T-helper 2 cell treated with Interferon-gamma antibody and Interleukin-4, amounts not matched to agents 100 ng/mL and 5 ng/mL, for 36 hours (primary cell): ENCODE measurements around the gene TRMT112. TPM values are rescaled to one million over a fixed set of nuclear protein-coding genes. Genes with fewer than 3 reads are reported as not detected.
"Not testable (repeated sequence)": the region's sequence is repeated elsewhere in the genome, so short reads cannot be mapped to it uniquely, and the experiment has no call there.

Experiments
- intact Hi-C: fragments of 100-400 bp; cut with micrococcal nuclease; formaldehyde crosslinking; loops from one replicate; pipeline ENCODE4 v1.15.1; 2023
- total RNA-seq: library from RNA; stranded (reverse); gene quantifications from 2 replicates; pipeline ENCODE4 v1.2.3, GENCODE V29; 2022

The TRMT112 gene
- total RNA-seq, 1 donor from 2014 or later, result 212 TPM

DNA sequence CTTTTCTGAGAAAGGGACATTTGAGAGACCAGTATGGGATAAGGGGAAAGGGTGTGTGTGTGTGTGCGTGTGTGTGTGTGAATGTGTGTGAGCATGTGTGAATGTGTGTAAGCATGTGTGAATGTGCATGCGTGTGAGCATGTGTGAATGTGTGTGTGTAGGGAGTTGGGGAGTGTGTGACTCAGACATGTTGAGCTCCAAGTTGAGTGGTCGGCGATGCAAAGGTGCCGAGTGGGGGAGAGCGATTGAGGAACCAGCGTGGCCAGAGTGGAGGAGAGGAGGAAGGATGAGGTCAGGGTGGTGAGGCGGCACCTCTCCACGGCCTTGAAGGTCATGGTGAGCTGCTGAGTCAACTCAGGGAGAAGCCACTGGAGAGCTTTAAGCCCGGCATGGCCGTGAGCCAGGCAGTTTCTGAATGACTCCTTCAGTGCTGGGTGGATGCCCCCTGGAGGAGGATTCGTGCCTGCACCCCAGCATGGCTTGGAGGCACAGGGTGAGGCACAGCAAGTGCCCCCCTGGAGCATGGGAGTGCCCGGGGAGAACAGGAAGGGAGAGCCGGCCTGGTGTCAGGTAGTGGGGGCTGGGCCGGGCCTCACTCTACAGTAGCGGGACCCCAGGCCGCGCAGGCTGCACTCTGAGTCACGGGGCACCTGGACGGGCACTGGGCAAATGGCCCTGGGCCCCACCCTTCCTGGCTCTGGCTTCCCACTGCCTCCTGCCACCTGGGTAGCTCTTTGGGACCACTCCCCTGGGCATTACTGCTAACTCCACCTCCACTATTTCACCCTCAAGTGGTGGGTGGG, 14.4 kb upstream of the TRMT112 start:
- intact Hi-C loops, result loop anchor here (1.0 kb wide), 1 partner anchor 14 kb away; the partner anchor contains the start of gene TRMT112

DNA sequence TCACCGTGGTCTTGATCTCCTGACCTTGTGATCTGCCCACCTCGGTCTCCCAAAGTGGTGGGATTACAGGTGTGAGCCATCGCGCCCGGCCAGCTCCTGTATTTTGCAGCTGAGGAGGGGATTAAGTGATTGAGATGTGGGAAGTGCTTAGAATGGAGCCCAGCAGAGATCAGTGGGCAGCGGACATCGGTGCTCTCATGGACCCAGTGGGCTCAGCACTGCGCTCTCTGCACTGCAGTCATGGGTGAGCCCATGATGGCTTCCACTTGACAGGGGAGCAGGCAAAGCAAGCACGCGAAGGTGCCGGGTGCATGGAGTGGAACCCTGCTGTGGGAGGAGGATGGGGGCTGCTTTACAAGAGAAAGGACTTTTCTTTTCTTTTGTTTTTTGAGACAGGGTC, 13.5 kb upstream of the TRMT112 start:
- intact Hi-C loops, result loop anchor here (1.0 kb wide), 1 partner anchor 14 kb away; the partner anchor contains the start of gene TRMT112

DNA sequence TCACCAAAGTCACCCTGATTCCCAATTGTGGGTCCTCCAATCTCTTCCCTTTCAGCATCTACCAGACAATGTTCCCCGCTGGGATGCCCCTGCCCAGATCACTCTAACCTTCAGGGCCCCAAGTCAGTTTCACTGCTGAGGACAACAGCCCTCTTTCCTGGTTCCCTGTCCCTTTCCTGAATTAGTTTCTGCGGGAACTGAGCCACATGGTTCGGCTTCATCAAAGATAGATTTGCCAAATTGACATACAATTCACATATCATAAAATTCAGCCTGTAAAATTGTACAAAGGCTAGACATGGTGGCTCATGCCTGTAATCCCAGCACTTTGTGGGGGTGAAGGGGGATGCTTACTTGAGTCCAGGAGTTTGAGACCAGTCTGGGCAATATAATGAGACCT, 10.6 kb upstream of the TRMT112 start:
- intact Hi-C loops, result no loop called here

DNA sequence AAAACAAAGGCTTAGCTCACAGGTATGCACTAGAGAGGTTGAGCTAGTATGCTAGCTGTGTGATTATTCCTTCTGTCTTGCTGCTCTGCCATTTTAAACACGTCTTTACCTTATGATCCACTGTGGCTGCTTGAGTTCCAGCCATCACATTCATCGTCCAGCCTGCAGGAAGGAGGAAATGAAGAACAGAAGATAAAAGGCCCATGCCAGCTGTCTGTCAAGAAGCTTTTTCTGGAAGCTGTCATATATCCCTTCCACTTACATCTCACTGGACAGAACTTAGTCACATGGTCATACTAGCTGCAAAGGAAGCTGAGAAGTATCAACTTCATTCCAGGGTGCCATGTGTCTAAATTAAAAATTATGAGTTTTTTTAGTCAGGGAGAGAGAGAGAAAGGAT, 10.0 kb upstream of the TRMT112 start:
- intact Hi-C loops, result no loop called here

DNA sequence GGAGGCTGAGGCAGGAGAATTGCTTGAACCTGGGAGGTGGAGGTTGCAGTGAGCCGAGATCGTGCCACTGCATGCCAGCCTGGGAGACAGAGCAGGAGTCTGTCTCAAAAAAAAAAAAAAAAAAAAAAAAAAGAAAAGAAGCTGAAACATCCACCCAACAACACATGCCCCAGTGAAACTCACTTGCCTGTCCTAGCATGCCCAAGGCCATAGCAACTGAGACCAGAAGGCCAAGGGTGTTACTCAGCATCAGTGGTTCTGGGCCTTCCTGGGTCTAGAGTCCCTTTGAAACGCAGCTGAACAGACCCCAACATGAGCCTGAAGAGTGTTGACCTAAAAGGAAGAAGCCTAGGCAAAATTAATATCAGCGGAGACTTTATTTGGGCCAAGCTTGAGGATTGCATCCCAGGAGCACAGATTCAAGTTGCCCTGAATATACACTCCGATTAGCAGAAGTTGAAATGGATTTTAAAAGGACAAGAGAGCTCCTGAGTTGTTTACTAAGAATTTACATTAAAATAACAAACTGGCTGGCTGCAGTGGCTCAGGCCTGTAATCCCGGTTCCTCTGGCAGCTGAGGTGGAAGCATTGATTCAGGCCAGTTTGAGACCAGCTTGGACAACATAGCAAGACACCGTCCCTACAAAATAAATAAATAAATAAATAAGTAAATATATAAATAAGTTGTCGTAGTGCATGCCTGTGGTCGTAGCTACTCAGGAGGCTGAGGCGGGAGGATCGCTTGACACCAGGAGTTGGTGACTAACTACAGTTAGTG, 7.5 kb upstream of the TRMT112 start:
- intact Hi-C loops, result no loop called here

DNA sequence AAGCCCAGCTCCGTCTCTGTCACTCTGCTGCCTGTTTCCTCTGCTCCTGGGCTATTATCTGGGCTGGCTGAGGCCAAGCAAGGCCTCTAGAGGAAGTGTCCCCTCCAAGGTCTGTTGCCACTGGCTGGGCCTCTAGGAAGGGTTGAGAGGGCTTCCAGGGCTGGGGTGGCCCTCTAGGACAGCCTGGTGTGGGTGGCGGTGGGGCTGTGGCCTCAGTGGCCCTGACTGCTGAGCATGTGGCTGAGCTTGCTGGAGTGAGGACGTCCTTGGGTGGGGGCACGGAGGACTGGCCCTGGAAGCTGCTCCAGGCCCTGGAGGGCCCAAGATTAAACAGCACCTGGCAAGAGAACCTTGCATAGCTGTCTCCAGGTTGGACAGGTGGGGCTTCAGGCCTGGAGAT, 6.6 kb upstream of the TRMT112 start:
- intact Hi-C loops, result not testable (repeated sequence)

DNA sequence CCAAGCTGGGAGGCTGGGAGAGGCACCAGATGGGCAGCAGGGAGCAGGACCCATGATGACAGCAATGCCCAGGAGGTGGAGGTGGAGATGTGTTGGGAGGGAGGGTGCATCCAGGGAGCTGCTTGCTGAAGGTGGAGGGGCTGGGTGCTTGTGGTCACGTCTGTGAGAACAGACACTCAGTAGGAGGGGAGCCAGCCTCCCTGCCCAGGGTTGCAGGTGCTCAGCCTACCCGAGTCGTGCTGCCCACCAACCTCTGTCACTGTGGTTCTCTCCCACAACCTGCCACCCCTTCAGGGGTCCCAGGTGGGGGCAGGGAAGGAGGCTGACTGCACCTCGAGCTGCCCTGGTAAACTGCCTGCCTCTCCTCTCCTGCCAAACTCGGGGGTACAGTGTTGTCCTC, 6.0 kb upstream of the TRMT112 start:
- intact Hi-C loops, result no loop called here

DNA sequence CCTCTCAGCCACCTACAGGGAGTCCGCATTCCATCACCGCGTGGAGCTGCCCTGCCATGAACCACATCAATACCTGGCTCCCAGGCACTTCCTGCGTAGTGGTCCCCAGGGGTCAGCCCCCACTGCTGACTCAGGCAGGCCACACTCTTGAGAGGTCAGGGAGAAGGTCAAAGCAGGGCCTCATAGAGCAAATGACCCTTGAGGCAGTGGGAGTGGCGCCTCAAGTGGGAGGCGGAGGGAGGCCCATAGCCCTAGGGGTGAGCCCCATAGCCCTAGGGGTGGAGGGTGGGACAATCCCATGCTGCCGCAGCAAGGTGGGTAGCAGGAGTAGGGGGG, 5.5 kb upstream of the TRMT112 start:
- intact Hi-C loops, result no loop called here

DNA sequence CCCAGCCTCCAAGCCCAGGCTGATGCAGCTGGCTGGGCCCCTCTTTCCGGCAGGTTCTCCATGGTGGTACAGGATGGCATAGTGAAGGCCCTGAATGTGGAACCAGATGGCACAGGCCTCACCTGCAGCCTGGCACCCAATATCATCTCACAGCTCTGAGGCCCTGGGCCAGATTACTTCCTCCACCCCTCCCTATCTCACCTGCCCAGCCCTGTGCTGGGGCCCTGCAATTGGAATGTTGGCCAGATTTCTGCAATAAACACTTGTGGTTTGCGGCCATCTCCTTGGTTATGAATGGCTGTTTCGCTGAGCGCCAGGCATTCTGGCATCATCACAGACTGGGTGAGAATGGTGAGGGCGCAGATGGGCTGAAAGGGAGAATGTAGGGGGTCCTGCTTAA, 4.2 kb upstream of the TRMT112 start:
- intact Hi-C loops, result no loop called here

DNA sequence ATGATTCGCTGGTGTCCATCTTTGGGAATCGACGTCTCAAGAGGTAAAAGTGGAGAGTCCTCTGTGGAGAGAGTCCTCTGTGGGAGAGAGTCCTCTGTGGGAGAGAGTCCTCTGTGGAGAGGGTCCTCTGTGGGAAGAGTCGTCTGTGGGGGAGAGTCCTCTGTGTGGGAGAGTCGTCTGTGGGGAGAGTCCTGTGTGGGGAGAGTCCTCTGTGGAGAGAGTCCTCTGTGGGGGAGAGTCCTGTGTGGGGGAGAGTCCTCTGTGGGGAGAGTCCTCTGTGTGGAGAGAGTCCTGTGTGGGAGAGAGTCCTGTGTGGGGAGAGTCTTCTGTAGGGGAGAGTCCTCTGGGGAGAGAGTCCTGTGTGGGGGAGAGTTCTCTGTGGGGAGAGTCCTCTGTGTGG, 3.7 kb upstream of the TRMT112 start:
- intact Hi-C loops, result no loop called here

DNA sequence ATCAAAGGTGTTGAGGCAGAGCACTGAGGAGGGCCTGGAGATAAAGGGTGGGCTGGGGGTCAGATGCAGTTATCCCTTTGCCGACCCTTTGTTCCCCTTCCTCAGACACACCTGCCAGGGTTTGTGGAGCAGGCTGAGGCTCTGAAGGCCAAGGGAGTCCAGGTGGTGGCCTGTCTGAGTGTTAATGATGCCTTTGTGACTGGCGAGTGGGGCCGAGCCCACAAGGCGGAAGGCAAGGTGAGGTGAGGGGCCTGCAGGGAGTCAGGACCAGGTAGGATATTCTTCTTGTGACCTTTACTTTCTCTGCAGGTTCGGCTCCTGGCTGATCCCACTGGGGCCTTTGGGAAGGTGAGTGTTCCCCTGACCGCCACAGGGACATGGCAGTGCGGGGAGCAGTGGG, 3.2 kb upstream of the TRMT112 start:
- intact Hi-C loops, result no loop called here

DNA sequence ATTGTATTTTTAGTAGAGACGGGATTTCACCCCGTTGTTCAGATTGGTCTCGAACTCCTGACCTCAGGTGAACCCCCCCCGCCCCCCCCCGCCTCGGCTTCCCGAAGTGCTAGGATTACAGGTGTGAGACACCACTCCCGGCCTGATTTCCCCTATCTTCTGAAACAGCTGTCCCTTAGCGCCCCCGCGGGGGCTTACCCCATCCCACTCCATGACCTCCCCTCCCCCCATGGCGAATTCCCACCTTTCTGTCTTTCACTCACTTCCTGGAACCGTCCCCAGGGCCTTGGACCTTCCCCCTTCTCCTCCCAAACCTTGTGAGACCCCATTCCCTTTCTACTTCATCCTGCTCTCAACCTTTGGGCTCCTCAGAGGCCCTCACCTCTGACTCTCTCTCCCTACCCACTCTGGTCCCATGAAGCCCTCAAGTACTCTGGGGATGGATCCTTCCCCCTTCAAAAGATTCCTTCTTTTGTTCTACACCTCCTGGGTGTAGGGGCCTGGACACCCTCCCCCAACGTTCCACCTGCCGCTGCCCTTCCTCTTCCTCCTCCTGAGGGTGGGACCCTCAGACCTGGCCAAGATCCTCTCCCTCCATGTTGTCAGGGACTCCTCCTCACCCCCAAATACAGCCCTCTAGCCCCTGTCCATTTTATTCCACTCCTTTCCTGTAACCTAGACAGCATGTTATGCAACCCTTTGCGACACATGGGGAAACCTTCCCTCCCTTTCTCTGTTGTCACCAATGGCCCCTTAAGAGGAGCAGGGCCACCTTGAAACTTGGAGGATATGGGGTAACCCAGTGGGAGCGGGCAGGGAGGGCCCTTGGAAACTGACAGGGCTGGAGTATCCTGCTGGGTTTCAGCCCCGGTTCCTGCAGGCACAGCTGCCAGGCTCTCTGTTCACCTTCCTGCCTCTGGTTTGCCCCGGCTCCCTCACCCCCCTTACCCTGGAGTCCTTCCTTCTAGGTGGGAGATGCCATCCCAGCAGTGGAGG, 1.7 kb upstream of the TRMT112 start:
- intact Hi-C loops, result loop anchor here (1.0 kb wide), 1 partner anchor 459 kb away; the partner anchor contains the start of gene SF1

DNA sequence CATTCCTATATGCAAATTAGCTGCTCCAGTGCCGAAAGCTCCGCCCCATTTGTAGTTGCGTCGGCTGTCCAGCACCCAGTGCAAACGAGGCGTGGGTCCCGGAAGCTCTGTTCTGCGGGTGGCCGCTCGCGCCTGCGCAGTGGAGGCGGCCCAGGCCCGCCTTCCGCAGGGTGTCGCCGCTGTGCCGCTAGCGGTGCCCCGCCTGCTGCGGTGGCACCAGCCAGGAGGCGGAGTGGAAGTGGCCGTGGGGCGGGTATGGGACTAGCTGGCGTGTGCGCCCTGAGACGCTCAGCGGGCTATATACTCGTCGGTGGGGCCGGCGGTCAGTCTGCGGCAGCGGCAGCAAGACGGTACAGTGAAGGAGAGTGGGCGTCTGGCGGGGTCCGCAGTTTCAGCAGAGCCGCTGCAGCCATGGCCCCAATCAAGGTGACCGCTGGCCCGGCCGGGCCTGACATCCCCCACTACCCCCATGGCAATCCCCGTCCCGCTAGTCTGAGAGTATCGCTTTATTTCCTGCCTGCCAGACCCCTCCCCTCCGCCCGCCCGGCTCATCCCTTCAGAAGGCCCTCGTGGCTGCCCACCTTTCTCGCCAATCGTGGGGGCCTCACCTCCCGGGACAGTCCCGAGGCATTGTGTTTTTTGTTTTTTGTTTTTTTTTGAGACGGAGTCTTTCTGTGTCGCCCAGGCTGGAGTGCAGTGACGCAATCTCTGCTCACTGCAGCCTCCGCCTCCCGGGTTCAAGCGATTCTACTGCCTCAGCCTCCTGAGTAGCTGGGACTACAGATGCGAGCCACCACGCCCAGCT, 804 bp upstream of the TRMT112 start, which contains the start of gene PRDX5:
PRDX5 (plus strand) TSS at position 161 of the 805 bp plus-strand sequence; CDS start at position 256, 95 bp downstream.
- intact Hi-C loops, result loop anchor here (1.0 to 2.0 kb wide), 7 partner anchors 13 to 479 kb away; partner anchors contain the start of genes ESRRA, MARK2, RPS6KA4 and SF1

DNA sequence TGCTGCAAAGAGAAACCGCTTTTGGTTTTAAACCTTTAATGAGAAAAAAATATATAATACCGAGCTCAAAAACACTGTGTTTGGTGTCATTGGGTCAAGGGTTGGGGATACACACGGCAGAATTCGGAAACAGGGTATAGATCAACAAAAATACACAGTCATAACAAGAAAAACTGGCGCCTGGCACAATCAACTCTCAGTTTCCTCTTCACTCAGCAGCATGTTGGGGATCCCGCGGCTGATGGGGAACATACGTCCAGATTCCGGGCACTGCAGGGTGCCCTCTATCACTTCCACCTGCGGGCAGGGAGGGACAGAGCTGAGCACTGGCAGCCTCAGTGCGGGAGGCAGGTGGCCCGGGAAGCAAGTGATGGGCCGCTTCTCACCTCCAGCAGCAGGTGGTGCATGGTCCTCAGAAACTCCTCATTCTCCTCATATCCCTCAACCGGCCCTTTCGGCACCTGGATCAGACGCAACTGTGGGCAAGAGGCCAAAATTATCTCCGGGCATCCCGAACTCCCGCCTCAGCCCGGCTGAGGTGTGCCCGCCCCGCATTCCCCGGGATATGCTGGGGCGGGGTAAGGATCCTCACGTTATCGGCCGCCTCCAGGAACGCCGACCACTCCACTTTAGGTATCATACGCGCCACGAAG, 561 bp downstream of the TRMT112 start:
- intact Hi-C loops, result loop anchor here (1.0 to 2.0 kb wide), 6 partner anchors 11 to 478 kb away; partner anchors contain the start of genes ESRRA, MARK2 and RPS6KA4

DNA sequence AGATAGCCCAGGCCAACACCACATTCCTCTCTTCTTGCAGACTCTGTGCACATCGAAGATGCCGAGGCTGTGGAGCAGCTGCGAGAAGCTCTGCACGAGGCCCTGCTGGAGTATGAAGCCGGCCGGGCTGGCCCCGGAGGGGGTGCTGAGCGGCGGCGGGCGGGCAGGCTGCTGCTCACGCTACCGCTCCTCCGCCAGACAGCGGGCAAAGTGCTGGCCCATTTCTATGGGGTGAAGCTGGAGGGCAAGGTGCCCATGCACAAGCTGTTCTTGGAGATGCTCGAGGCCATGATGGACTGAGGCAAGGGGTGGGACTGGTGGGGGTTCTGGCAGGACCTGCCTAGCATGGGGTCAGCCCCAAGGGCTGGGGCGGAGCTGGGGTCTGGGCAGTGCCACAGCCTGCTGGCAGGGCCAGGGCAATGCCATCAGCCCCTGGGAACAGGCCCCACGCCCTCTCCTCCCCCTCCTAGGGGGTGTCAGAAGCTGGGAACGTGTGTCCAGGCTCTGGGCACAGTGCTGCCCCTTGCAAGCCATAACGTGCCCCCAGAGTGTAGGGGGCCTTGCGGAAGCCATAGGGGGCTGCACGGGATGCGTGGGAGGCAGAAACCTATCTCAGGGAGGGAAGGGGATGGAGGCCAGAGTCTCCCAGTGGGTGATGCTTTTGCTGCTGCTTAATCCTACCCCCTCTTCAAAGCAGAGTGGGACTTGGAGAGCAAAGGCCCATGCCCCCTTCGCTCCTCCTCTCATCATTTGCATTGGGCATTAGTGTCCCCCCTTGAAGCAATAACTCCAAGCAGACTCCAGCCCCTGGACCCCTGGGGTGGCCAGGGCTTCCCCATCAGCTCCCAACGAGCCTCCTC, 1.5 kb downstream of the TRMT112 start:
- intact Hi-C loops, result loop anchor here (2.0 kb wide), 1 partner anchor 477 kb away; the partner anchor contains the start of gene MARK2

DNA sequence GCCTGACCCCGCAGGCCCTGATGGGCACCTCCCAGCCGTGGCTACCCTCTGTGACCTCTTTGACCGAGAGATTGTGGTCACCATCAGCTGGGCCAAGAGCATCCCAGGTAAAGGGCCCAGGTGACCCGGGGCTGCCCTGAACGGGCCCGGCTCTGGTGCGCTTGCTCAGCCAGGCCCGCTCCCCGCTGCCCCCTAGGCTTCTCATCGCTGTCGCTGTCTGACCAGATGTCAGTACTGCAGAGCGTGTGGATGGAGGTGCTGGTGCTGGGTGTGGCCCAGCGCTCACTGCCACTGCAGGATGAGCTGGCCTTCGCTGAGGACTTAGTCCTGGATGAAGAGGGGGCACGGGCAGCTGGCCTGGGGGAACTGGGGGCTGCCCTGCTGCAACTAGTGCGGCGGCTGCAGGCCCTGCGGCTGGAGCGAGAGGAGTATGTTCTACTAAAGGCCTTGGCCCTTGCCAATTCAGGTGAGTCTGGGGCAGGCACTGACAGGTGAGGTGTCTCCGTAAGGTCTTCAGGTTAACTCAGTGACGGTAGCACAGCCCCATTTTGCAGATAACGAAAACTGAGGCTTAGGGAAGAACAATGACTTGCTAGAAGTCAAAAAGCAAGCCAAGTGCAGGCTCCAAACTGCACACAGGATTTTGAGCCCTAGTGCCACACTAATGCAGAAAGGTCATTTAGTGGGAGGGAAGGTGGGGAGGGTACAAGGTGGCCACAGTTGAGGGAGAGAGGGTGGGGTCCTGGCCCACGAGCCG, 2.4 kb downstream of the TRMT112 start:
- intact Hi-C loops, result no loop called here

DNA sequence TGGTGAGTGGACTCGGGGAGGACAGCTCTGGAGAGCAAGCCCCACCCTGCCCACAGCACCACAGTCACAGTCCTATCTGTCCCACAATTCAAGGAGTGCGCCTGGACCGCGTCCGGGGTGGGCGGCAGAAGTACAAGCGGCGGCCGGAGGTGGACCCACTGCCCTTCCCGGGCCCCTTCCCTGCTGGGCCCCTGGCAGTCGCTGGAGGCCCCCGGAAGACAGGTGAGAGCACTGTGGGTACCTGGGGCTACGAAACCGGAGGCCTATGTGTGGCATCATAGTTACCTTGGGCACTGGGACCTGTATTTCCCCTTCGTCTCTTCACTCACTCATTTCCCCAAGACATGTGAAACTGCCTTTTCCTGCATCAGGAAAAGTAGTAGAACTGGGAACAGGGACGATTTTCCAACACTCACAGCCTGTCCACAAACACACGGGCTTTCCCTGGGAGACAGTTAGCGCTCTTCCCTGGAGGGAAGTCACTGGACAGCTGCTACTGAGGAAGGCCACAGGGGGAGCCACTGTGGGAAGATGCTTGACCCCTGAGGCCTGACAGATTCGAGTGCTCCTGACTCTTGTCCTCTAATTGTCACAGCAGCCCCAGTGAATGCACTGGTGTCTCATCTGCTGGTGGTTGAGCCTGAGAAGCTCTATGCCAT, 3.1 kb downstream of the TRMT112 start:
- intact Hi-C loops, result no loop called here
